ENCODE measurements around the gene CISD1. TPM values are rescaled to one million over a fixed set of nuclear protein-coding genes. Genes with fewer than 3 reads are reported as not detected.
"Not testable (repeated sequence)": the region's sequence is repeated elsewhere in the genome, so short reads cannot be mapped to it uniquely, and the experiment has no call there.

Gene CISD1
- polyA plus RNA-seq, result 53.0 TPM

- Mint-ChIP-seq H3K36me3 (peaks cover 2% of the 10 kb centered on the region), H3K27ac (peak within 1 kb of the TSS; percentile 96 to 97 (median 97)), H3K27me3 (no peaks in the 10 kb centered on the region), H3K9me3 (no peaks in the 10 kb centered on the region), H3K4me1 (peaks cover 16 to 36% (median 26%) of the 10 kb centered on the region in 3 donors), H3K4me3 (peak within 1 kb of the TSS; percentile 93 to 100 (median 99))
These were observed at the start of gene CISD1 for GRCh38 chr10:58268946-58269781. CISD1 (plus strand) TSS chr10:58269162; CDS start chr10:58269274, 112 bp downstream.

GRCh38 chr10:58219875-58220274, 49.1 kb upstream of the CISD1 start:
- Mint-ChIP-seq H3K4me3 (no peak overlapping the region), H3K9me3 (no peaks in the 10 kb centered on the region), H3K27ac (no peak overlapping the region)

GRCh38 chr10:58220769-58221451, 48.1 kb upstream of the CISD1 start:
- Mint-ChIP-seq H3K4me3 (no peak overlapping the region), H3K9me3 (no peaks in the 10 kb centered on the region), H3K27me3 (no peaks in the 10 kb centered on the region), H3K27ac (no peak overlapping the region), H3K4me1 (peaks cover 0 to 4% (median 2%) of the 10 kb centered on the region in 3 donors), H3K36me3 (peaks cover 12% of the 10 kb centered on the region)

More at GRCh38 chr10:58219875-58220274, 49.1 kb upstream of the CISD1 start:
- H3K27me3 Mint-ChIP-seq, result no peaks in the 10 kb centered on the region
- no peaks in the 10 kb centered on the region for H3K4me1 Mint-ChIP-seq
- peaks cover 12% of the 10 kb centered on the region for H3K36me3 Mint-ChIP-seq

DNA sequence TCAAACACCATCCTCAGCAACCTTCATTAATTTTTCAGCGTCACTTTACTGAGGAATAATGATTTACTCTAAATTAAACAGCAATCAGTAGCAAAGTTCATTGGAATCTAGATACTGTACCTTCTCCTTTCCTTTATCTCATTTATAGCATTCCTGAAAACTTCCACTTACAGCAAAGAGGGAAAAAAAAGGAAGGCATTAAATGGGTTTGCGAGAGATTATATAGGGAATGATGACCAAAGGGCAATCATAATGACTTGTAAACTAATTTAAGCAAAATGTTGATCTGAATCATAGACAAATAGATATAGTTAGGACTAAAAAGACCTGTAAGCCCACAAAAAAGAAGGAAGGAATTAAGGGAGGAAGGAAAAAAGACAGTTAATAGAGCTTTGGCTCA, 43.3 kb upstream of the CISD1 start:
- Mint-ChIP-seq H3K27ac (no peak overlapping the region), H3K36me3 (peaks cover 13% of the 10 kb centered on the region), H3K4me1 (peaks cover 0 to 5% (median 3%) of the 10 kb centered on the region in 3 donors), H3K27me3 (no peaks in the 10 kb centered on the region), H3K4me3 (no peak overlapping the region), H3K9me3 (no peaks in the 10 kb centered on the region)

DNA sequence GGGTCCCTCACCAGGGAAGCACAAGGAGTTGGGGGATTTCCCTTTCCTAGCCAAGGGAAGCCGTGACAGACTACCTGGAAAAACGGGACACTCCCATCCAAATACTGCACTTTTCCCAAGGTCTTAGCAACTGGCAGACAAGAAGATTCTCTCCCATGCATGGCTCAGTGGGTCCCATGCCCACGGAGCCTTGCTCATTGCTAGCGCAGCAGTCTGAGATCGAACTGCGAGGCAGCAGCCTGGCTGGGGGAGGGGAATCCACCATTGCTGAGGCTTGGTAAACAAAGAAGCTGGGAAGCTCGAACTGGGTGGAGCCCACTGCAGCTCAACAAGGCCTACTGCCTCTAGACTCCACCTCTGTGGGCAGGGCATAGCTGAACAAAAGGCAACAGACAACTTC, 39.1 kb upstream of the CISD1 start:
- Mint-ChIP-seq H3K27ac (peak overlapping the region in 1 of 3 donors; percentile 76), H3K36me3 (peaks cover 28% of the 10 kb centered on the region), H3K4me1 (peaks cover 7 to 12% (median 11%) of the 10 kb centered on the region in 3 donors)
- H3K9me3 Mint-ChIP-seq, H3K4me3 Mint-ChIP-seq, H3K27me3 Mint-ChIP-seq: not testable (repeated sequence)

DNA sequence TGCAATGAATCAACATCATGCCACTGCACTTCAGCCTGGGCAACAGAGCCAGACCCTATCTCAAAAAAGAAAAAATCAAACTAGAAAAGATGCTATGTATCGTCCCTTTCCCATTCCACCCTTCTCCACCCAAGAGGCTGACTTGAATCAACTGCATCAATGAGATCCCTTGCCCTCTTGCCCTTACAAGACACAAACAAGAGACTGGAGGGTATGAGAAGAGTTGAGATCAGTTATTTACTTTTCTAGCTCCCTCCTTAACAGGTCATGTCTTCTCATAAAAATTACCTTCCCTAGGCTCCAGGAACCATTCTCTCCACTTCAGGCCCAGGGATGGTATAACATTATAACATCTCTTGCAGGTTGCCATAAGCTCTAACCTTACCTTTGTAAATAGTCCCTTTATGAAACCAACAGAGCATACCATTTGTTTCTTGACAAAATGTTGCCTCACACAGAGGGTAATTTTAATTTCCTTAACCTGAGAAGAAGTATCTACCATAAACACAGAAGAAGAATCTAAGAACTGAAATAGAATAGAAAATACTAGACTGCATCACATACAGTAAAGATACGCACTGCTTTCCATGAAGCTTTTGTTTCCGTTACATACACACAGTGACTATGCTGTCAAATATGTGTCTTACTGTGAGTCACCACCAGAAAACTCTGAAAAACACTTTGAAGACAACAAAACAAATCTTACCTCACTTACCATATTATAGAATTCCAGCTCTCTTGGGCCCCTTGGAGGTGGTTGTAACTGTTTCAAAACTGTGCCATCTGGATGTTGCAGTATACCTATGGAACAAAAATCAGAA, 31.7 kb upstream of the CISD1 start:
- Mint-ChIP-seq H3K27ac (no peak overlapping the region), H3K9me3 (no peaks in the 10 kb centered on the region), H3K36me3 (peaks cover 27% of the 10 kb centered on the region), H3K4me1 (peaks cover 30 to 36% (median 32%) of the 10 kb centered on the region in 3 donors), H3K4me3 (no peak overlapping the region), H3K27me3 (no peaks in the 10 kb centered on the region)

- Mint-ChIP-seq H3K9me3 (peaks cover 0 to 2% (median 0%) of the 10 kb centered on the region in 3 donors), H3K27ac (no peak overlapping the region), H3K27me3 (no peaks in the 10 kb centered on the region), H3K36me3 (peaks cover 15% of the 10 kb centered on the region), H3K4me1 (peaks cover 21 to 31% (median 29%) of the 10 kb centered on the region in 3 donors), H3K4me3 (peak overlapping the region in 1 of 4 donors; percentile 3)
These were observed 29.3 kb upstream of the CISD1 start for GRCh38 chr10:58239561-58240169.

DNA sequence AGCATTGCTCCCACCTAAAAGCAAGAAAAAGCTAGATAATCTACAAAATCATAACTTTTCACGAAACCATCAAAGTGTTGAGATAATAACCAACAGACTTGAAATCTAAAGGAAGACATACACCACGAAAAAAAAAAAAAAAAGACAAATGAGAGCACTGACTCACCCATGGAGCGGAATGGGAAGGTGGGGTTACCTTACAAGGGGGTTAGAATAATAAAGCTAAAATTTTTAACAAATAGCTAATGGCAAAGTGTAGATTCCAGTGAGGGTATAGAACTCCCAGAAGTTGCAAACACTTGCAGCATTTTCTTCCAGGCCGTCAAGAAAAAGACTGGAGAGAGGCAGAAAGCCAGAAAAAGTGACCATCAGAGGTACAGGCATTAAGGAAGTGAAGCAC, 28.4 kb upstream of the CISD1 start:
- peaks cover 21 to 31% (median 28%) of the 10 kb centered on the region in 3 donors for H3K4me1 Mint-ChIP-seq
- H3K36me3 Mint-ChIP-seq, result peaks cover 15% of the 10 kb centered on the region
- peaks cover 0 to 5% (median 0%) of the 10 kb centered on the region in 3 donors for H3K9me3 Mint-ChIP-seq
- H3K27me3 Mint-ChIP-seq, result no peaks in the 10 kb centered on the region
- no peak overlapping the region for H3K27ac Mint-ChIP-seq
- H3K4me3 Mint-ChIP-seq, result peak overlapping the region in 2 of 4 donors; percentile 14 to 56

GRCh38 chr10:58241346-58241745, 27.6 kb upstream of the CISD1 start:
- H3K36me3 Mint-ChIP-seq, result peaks cover 12% of the 10 kb centered on the region
- peaks cover 21 to 31% (median 28%) of the 10 kb centered on the region in 3 donors for H3K4me1 Mint-ChIP-seq
- no peaks in the 10 kb centered on the region for H3K27me3 Mint-ChIP-seq
- peaks cover 0 to 5% (median 0%) of the 10 kb centered on the region in 3 donors for H3K9me3 Mint-ChIP-seq
- peak overlapping the region in 1 of 4 donors; percentile 71 for H3K4me3 Mint-ChIP-seq
- H3K27ac Mint-ChIP-seq, result no peak overlapping the region

DNA sequence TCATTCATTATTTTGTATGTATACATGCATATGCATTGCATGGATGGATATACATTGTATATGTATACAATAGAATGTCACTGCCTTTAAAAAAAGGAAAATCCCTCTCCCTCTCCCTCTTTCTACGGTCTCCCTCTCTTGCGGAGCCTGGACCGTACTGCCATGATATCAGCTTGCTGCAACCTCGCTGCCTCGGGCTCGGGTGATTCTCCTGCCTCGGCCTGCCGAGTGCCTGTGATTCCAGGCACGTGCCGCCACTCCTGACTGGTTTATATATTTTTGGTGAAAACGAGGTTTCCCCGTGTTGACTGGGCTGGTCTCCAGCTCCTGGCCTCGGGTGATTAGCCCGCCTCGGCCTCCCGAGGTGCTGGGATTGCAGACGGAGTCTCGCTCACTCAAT, 25.7 kb upstream of the CISD1 start:
- H3K4me3 Mint-ChIP-seq, result no peak overlapping the region
- peaks cover 21 to 27% (median 25%) of the 10 kb centered on the region in 3 donors for H3K4me1 Mint-ChIP-seq
- no peaks in the 10 kb centered on the region for H3K27me3 Mint-ChIP-seq
- H3K27ac Mint-ChIP-seq, result no peak overlapping the region
- peaks cover 0 to 6% (median 2%) of the 10 kb centered on the region in 3 donors for H3K9me3 Mint-ChIP-seq
- H3K36me3 Mint-ChIP-seq, result peaks cover 3% of the 10 kb centered on the region

DNA sequence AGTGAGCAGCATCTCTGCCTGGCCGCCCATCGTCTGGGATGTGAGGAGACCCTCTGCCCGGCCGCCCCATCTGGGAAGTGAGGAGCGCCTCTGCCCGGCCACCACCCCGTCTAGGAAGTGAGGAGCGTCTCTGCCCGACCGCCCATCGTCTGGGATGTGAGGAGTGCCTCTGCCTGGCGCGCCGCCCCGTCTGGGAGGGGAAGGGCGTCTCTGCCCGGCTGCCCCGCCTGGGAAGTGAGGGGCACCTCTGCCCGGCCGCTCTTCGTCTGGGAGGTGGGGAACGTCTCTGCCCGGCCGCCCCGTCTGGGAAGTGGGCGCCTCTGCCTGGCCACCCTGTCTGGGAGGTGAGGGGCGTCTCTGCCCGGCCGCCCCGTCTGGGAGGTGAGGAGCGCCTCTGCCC, 25.2 kb upstream of the CISD1 start:
- peaks cover 21 to 30% (median 25%) of the 10 kb centered on the region in 3 donors for H3K4me1 Mint-ChIP-seq
- not testable (repeated sequence) for H3K27me3 Mint-ChIP-seq, H3K9me3 Mint-ChIP-seq, H3K27ac Mint-ChIP-seq, H3K4me3 Mint-ChIP-seq, H3K36me3 Mint-ChIP-seq

DNA sequence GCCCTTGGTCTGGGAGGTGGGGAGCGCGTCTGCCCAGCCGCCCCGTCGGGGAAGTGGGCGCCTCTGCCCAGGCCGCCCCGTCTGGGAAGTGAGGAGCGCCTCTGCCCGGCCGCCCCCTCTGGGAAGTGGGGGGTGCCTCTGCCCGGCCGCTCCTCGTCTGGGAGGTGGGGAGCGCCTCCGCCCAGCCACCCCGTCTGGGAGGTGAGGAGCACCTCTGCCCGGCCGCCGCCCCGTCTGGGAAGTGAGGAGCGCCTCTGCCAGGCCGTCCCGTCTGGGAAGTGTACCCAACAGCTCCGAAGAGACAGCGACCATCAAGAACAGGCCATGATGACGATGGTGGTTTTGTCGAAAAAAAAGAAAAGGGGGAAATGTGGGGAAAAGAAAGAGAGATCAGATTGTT, 24.7 kb upstream of the CISD1 start:
- H3K36me3 Mint-ChIP-seq, H3K4me3 Mint-ChIP-seq: not testable (repeated sequence)
- H3K4me1 Mint-ChIP-seq, result peaks cover 21 to 26% (median 25%) of the 10 kb centered on the region in 3 donors

DNA sequence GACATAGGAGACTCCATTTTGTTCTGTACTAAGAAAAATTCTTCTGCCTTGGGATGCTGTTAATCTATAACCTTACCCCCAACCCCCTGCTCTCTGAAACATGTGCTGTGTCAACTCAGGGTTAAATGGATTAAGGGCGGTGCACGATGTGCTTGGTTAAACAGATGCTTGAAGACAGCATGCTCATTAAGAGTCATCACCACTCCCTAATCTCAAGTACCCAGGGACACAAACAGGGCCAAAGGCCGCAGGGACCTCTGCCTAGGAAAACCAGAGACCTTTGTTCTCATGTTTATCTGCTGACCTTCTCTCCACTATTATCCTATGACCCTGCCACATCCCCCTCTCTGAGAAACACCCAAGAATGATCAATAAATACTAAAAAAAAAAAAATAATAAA, 24.3 kb upstream of the CISD1 start:
- not testable (repeated sequence) for H3K27me3 Mint-ChIP-seq, H3K27ac Mint-ChIP-seq, H3K36me3 Mint-ChIP-seq, H3K4me3 Mint-ChIP-seq, H3K9me3 Mint-ChIP-seq
- H3K4me1 Mint-ChIP-seq, result peaks cover 20 to 22% (median 20%) of the 10 kb centered on the region in 3 donors

More for the DNA sequence above, 24.7 kb upstream of the CISD1 start:
- H3K27me3 Mint-ChIP-seq, H3K9me3 Mint-ChIP-seq, H3K27ac Mint-ChIP-seq: not testable (repeated sequence)

- Mint-ChIP-seq H3K36me3 (peaks cover 10% of the 10 kb centered on the region), H3K4me3 (no peak overlapping the region), H3K4me1 (peaks cover 6 to 22% (median 15%) of the 10 kb centered on the region in 3 donors), H3K27me3 (no peaks in the 10 kb centered on the region), H3K9me3 (peaks cover 1 to 11% (median 4%) of the 10 kb centered on the region in 3 donors), H3K27ac (no peak overlapping the region)
These were observed 15.8 kb upstream of the CISD1 start for GRCh38 chr10:58253184-58253583.

Data from IgD-negative memory B cell (primary cell).